HG02870 (cell line): ENCODE measurements around the gene HOXA7.

Experiments used
- ATAC-seq: cut with Tn5 transposase; IDR thresholded peaks from one replicate; pipeline ENCODE4 v1.9.1; 2021; ENCODE audit warnings: mild to moderate bottlenecking, moderate library complexity; ENCODE audit not compliant: unreplicated experiment

Gene HOXA7

GRCh38 chr7:27182861-27183681 lies 26.6 kb upstream of the HOXA7 start:
- no peak for ATAC-seq

- ATAC-seq: no peak
Measured at GRCh38 chr7:27182285-27182841, 25.9 kb upstream of the HOXA7 start.

- ATAC-seq: no peak
Measured at GRCh38 chr7:27181795-27182275, 25.4 kb upstream of the HOXA7 start.

- no peak for ATAC-seq
Measured at GRCh38 chr7:27180431-27181420, 24.3 kb upstream of the HOXA7 start.

DNA sequence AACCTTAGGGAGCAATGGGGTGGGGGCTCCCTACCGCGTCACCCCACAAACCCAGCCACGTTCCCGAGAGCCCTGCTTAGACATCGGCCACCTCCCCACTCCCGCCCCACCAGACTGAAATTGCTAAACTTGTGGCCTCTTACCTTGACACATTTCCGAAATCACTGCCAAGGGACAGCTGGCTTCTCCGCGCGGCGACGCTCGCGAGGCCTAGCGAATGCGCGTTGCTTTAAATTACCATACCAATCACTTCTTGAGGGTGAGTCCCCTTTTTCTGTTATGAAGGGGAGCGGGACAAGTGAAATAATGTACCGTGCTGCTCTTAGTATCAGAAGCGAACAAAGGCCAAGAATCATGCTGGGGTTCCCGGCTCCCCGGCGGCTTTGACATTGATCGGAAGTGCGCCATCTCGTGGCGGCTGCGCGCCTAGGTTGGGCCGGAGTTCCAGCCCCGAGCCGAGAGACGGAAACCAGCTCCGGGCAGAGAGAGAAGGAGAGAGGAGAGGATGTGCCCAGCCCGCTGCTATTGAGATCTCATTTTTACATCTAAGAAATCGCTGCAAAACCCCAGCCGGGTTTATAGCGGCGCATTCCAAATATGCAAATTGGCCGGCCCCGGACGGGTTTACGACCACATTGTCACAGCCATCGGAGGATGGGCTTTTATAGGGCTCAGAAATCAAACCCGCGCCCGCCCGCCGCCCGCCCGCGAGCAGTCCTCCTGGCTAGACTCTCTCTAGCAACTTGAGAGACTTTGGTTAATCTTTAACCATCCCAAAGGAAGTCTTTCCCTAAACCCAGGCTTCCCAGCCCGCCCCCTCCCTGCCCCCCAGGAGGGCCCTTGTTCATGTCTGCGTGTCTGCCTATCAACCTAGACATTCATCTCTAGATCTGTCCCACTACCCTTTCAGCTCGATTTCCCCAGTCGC lies 23.3 kb upstream of the HOXA7 start:
- ATAC-seq: no peak

DNA sequence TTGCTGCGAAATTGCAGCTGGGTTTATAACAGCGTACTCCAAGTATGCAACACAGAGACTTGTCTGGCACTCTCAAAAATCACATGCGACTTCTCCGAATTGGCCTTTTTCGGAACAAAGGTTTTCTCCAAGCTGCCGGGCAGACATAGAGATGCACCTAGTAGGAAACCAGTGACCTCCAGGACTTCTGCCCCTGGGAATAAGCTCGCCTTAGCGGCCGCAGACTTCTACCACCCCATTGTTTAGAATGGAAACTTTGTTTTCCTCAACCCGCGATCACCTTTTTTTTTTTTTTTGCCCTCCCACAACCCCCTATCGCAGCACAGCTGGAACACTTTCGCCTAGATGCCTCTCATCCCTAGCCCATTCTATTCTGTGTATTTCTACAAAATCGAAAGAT lies 22.6 kb upstream of the HOXA7 start:
- no peak for ATAC-seq

GRCh38 chr7:27178366-27178765 lies 21.9 kb upstream of the HOXA7 start:
- ATAC-seq: no peak

DNA sequence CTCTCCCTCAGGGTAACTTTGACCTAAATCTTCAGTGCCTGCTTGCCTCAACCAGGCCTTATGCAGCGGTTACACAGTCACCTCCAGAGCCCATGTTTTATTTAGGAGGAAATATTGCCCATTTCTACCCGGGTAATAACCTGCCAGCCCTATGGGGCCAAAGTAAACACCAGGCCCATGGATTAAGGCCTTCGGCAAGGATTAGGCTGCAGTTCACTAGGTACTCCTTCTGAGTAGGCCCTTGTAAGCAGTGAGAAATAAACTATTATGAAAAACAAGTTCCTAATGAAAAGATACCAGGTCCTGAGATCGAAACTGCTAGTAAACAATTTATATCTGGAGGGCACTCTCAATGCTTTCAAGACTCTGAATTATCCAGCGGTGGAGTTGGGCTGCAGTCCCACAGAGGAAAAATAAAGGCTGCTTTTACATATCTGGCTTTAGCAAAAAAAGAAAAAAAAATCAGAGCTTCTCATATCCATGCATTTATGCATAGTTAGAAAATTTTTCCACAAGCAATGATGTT lies 21.4 kb upstream of the HOXA7 start:
- no peak for ATAC-seq

- no peak for ATAC-seq
Measured at GRCh38 chr7:27176962-27177794, 20.7 kb upstream of the HOXA7 start.

DNA sequence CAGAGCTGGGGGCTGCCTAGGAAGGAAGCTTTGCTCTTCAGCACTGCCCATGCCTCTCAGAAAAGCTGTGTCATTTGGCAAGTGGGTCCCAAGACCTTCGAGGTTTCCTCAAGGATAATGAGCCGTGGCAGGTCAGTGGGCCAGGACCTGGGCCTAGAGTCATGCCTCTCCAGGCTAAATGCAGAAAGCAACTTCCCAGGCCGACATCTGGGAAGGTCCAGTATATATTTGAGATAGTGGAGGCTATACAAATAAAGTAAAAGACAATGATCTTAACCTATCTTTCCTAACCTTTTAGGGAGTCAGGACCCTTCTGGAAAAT lies 20.0 kb upstream of the HOXA7 start:
- ATAC-seq: no peak

- no peak for ATAC-seq
Measured at GRCh38 chr7:27175626-27176523, 19.4 kb upstream of the HOXA7 start.

GRCh38 chr7:27174874-27175625 lies 18.6 kb upstream of the HOXA7 start:
- no peak for ATAC-seq

GRCh38 chr7:27173956-27174873 lies 17.7 kb upstream of the HOXA7 start, which contains the start of gene HOXA10:
Gene HOXA10, minus strand, starts transcription at chr7:27174320. Its CDS starts 14 bp downstream, at chr7:27174306.
- no peak for ATAC-seq

DNA sequence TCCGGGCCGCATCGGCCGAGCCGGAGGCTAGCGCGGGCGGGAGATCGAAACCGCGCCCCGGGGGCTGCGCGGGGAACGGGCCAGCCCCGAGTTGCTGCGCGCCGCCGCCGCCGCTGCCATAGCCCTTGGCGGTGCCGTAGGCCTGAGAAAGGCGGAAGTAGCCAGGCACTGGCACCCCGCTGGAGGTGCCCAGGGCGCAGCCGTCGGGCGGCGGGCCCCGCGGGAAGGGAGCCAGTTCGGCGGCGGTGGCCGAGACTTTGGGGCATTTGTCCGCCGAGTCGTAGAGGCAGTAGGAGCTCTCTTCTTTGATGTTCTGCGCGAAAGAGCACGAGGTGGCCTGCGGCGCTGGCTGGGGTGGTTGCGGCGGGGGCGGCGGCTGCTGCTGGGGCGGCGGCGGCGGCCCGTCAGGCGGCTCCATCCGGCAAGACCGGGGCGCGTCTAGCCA lies 17.1 kb upstream of the HOXA7 start:
- ATAC-seq: no peak

DNA sequence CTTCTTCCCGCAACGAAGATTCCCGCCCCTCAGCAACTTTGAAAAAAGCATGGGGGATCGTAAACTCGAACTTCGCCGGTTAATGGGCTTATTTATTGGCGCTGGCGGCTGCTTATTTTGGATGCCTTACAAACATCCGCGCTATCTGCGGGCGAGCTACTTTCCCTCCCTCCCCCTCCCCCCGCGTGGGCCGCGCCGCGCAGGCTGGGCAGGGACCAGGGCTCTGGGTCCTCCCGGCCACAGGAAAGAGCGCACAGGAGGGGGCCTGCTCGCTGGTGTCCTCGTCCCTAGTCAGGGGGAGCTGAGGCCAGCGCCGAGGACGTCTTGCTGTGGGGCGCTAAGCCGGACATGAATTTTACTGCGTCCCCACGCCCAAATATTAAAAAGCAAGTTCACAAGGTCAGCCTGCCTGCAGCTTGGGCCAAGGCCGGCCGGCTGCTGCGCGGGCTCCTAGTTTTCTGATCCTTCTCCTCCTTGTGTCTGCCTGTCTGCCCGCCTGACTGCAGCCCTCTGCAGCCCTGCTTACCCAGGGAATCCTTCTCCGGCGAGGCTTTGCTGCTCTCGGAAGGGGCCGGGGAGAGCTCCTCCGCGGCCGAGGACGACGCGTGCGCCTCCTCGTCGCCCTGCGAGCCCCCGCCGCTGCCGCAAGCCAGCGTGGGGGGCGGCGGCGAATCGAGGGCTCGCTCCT lies 16.5 kb upstream of the HOXA7 start:
- no peak for ATAC-seq

DNA sequence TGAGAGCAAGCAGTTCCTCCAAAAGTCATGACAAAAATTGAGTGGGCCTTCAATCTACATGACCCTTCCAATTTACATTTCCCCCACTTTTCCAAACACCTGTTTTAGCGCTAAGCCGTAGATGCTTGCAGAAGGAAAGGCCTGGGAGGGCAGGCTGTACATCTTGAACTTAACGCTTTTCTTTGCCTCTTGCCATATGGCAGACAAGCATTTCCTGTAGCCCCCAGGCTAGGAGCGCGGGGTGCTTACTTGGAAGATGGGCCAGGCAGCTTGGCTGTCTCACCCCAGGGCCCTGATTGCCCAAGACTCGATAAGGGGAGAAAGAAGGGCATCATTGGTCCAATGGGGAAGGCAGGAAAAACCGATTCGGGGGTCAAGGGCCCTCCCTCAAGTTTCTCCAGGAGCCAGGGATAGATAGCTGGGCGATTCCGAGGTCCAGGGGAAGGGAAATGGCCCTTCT lies 15.9 kb upstream of the HOXA7 start:
- no peak for ATAC-seq
